GM06990 (cell line): Measurements from ENCODE around the gene ZMYND10.

Experiments
- DNase-seq: peaks from one replicate; pipeline ENCODE4 v3.0.0-alpha.2; 2011; ENCODE audit not compliant: insufficient read length; ENCODE audit errors: extremely low read depth
- H3K27me3 ChIP-seq: replicated peaks from 2 replicates; pipeline ENCODE4 v1.6.0; 2011; ENCODE audit warnings: low read length; ENCODE audit not compliant: control insufficient read depth, insufficient read depth
- H3K36me3 ChIP-seq: 2 replicates; pipeline ENCODE4 v1.5.1; 2011; ENCODE audit warnings: low read length; ENCODE audit not compliant: control insufficient read depth, insufficient read depth
- H3K4me3 ChIP-seq: replicated peaks from 2 replicates; pipeline ENCODE4 v1.5.1; 2011; ENCODE audit warnings: low read depth, mild to moderate bottlenecking, control low read depth, low read length
- CTCF ChIP-seq: IDR thresholded peaks from 2 replicates; pipeline ENCODE4 v1.5.1; 2011; ENCODE audit warnings: low read length, control low read depth, mild to moderate bottlenecking, inconsistent platforms; ENCODE audit not compliant: insufficient read depth, poor library complexity, severe bottlenecking

The ZMYND10 gene

GRCh38 chr3:50325497-50326181 is 19.9 kb downstream of the ZMYND10 start:
- no peak for DNase-seq
- H3K27me3 ChIP-seq, result no peaks in the 10 kb centered on the region
- no peak for TF ChIP-seq CTCF
- no peak overlapping the region for H3K4me3 ChIP-seq
- H3K36me3 ChIP-seq, result peaks cover 11% of the 10 kb centered on the region

- H3K27me3 ChIP-seq, result no peaks in the 10 kb centered on the region
- DNase-seq, result no peak
- no peak for TF ChIP-seq CTCF
- peaks cover 6% of the 10 kb centered on the region for H3K36me3 ChIP-seq
- H3K4me3 ChIP-seq, result no peak overlapping the region
Observed at GRCh38 chr3:50325113-50325480, 20.4 kb downstream of the ZMYND10 start.

- no peak for DNase-seq
- H3K36me3 ChIP-seq, result peaks cover 4% of the 10 kb centered on the region
- TF ChIP-seq CTCF, result peak; percentile 80
- H3K27me3 ChIP-seq, result no peaks in the 10 kb centered on the region
- H3K4me3 ChIP-seq, result no peak overlapping the region
Observed at GRCh38 chr3:50324351-50325112, 21.0 kb downstream of the ZMYND10 start.

- H3K4me3 ChIP-seq, result no peak overlapping the region
- H3K27me3 ChIP-seq, result no peaks in the 10 kb centered on the region
- no peak for TF ChIP-seq CTCF
- DNase-seq, result no peak
- peaks cover 4% of the 10 kb centered on the region for H3K36me3 ChIP-seq
Observed at GRCh38 chr3:50323614-50324199, 21.8 kb downstream of the ZMYND10 start.

- peaks cover 7% of the 10 kb centered on the region for H3K36me3 ChIP-seq
- H3K4me3 ChIP-seq, result no peak overlapping the region
- TF ChIP-seq CTCF, result no peak
- H3K27me3 ChIP-seq, result no peaks in the 10 kb centered on the region
- no peak for DNase-seq
Observed at GRCh38 chr3:50323092-50323600, 22.4 kb downstream of the ZMYND10 start.
